Chondrocyte (in vitro differentiated cells): ENCODE data around the gene DGUOK. TPM values are rescaled to one million over a fixed set of nuclear protein-coding genes. Genes with fewer than 3 reads are reported as not detected.
A peak's percentile ranks its signal among the peaks of the same experiment; 100 is the strongest.
"Not testable (repeated sequence)": the region's sequence is repeated elsewhere in the genome, so short reads cannot be mapped to it uniquely, and the experiment has no call there.

Source experiments
- DNase-seq: peaks from one replicate; pipeline ENCODE4 v3.0.0; 2021; ENCODE audit warnings: mixed read lengths, low spot score
- H3K27ac Mint-ChIP-seq: one replicate; pipeline ENCODE4 v1.8.0; 2021; ENCODE audit warnings: mild to moderate bottlenecking, moderate library complexity, mixed read lengths; ENCODE audit not compliant: unreplicated experiment
- H3K27me3 Mint-ChIP-seq: 2 replicates; pipeline ENCODE4 v1.8.0; 2021; ENCODE audit warnings: low read depth, mixed read lengths
- H3K36me3 Mint-ChIP-seq: 2 replicates; pipeline ENCODE4 v1.8.0; 2021; ENCODE audit warnings: low read depth, mixed read lengths
- H3K4me1 Mint-ChIP-seq: 2 replicates; pipeline ENCODE4 v1.8.0; 2021; ENCODE audit warnings: low read depth, mild to moderate bottlenecking, mixed read lengths
- H3K4me3 Mint-ChIP-seq: one replicate; pipeline ENCODE4 v1.8.0; 2021; ENCODE audit warnings: mild to moderate bottlenecking, moderate library complexity, mixed read lengths; ENCODE audit not compliant: unreplicated experiment
- H3K9me3 Mint-ChIP-seq: 2 replicates; pipeline ENCODE4 v1.8.0; 2021; ENCODE audit warnings: low read depth, mixed read lengths
- total RNA-seq: library from RNA; stranded (reverse); gene quantifications from 3 replicates; pipeline ENCODE4 v1.2.1, GENCODE V29; 2021
- TF ChIP-seq, protein P1 (sequence below): fragments of 200-600 bp; sonication (generic); IDR thresholded peaks from 2 replicates; pipeline ENCODE4 v1.5.0; 2021; ENCODE audit warnings: antibody characterized with exemption, mild to moderate bottlenecking, moderate library complexity

DGUOK gene
- total RNA-seq, 1 donor from 2014 or later, result 60.8 TPM

GRCh38 chr2:73938718-73939352, 12.2 kb downstream of the DGUOK start:
- H3K9me3 Mint-ChIP-seq, result no peaks in the 10 kb centered on the region
- H3K27me3 Mint-ChIP-seq, result no peaks in the 10 kb centered on the region
- DNase-seq, result no peak
- H3K4me1 Mint-ChIP-seq, result peaks cover 49% of the 10 kb centered on the region
- TF ChIP-seq, protein P1, sequence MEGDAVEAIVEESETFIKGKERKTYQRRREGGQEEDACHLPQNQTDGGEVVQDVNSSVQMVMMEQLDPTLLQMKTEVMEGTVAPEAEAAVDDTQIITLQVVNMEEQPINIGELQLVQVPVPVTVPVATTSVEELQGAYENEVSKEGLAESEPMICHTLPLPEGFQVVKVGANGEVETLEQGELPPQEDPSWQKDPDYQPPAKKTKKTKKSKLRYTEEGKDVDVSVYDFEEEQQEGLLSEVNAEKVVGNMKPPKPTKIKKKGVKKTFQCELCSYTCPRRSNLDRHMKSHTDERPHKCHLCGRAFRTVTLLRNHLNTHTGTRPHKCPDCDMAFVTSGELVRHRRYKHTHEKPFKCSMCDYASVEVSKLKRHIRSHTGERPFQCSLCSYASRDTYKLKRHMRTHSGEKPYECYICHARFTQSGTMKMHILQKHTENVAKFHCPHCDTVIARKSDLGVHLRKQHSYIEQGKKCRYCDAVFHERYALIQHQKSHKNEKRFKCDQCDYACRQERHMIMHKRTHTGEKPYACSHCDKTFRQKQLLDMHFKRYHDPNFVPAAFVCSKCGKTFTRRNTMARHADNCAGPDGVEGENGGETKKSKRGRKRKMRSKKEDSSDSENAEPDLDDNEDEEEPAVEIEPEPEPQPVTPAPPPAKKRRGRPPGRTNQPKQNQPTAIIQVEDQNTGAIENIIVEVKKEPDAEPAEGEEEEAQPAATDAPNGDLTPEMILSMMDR, result no peak
- H3K4me3 Mint-ChIP-seq, result no peak overlapping the region
- H3K36me3 Mint-ChIP-seq, result peaks cover 8% of the 10 kb centered on the region
- H3K27ac Mint-ChIP-seq, result peak overlapping the region; percentile 75

- H3K4me1 Mint-ChIP-seq, result peaks cover 49% of the 10 kb centered on the region
- H3K36me3 Mint-ChIP-seq, result peaks cover 8% of the 10 kb centered on the region
- DNase-seq, result no peak
- no peaks in the 10 kb centered on the region for H3K9me3 Mint-ChIP-seq
- no peak overlapping the region for H3K4me3 Mint-ChIP-seq
- H3K27ac Mint-ChIP-seq, result peak overlapping the region; percentile 75
- TF ChIP-seq, protein P1, result peak; percentile 35
- H3K27me3 Mint-ChIP-seq, result no peaks in the 10 kb centered on the region
These were observed 12.7 kb downstream of the DGUOK start for GRCh38 chr2:73939419-73939818.

- H3K27ac Mint-ChIP-seq, H3K9me3 Mint-ChIP-seq, H3K27me3 Mint-ChIP-seq, H3K4me3 Mint-ChIP-seq, DNase-seq: not testable (repeated sequence)
- Mint-ChIP-seq H3K4me1 (peaks cover 49% of the 10 kb centered on the region), H3K36me3 (peaks cover 10% of the 10 kb centered on the region)
These were observed 13.4 kb downstream of the DGUOK start for GRCh38 chr2:73940066-73940465.

DNA sequence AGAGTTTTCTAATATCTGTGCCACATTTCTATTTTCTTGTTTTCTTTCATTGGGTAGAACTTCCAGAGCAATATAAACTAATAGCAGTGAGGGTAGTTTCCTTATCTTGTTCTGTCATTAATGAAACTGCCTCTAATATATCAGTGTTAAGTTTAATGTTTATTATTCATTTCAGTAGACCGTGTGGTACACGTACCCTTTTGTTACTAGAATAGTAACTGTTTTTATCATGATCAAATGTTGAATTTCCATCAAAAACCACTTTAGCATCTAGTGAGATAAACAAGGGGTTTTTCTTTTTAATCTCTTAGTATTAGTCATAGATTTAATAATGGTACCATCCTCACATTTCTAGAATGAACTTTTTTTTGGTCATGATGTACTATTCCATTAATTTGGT, 16.0 kb downstream of the DGUOK start:
- no peaks in the 10 kb centered on the region for H3K9me3 Mint-ChIP-seq
- H3K36me3 Mint-ChIP-seq, result peaks cover 14% of the 10 kb centered on the region
- TF ChIP-seq, protein P1, result no peak
- H3K27me3 Mint-ChIP-seq, result no peaks in the 10 kb centered on the region
- H3K27ac Mint-ChIP-seq, result no peak overlapping the region
- H3K4me3 Mint-ChIP-seq, result no peak overlapping the region
- DNase-seq, result no peak
- H3K4me1 Mint-ChIP-seq, result peaks cover 37% of the 10 kb centered on the region

DNA sequence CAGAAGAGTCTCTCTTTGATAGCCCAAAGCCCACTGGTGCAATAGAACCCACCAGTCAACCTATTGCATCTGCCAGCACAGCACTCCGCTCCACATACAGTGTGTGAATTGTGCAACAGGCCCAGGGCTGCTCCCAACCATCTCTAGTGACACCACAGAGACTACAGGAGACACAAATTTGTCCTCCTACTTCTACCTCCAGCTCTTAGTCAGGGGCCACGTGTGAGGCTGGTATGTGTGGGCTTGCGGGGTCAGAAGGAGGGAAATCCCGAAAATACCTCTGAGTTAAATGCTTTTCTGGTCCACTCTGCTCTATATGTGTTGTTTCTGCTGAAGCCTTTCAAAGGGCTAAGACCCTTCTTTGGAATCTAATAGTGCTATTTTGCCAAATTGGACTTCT, 18.0 kb downstream of the DGUOK start:
- Mint-ChIP-seq H3K27me3 (no peaks in the 10 kb centered on the region), H3K4me1 (peaks cover 17% of the 10 kb centered on the region), H3K9me3 (no peaks in the 10 kb centered on the region), H3K4me3 (no peak overlapping the region), H3K36me3 (peaks cover 22% of the 10 kb centered on the region), H3K27ac (no peak overlapping the region)
- TF ChIP-seq, protein P1, result no peak
- no peak for DNase-seq

DNA sequence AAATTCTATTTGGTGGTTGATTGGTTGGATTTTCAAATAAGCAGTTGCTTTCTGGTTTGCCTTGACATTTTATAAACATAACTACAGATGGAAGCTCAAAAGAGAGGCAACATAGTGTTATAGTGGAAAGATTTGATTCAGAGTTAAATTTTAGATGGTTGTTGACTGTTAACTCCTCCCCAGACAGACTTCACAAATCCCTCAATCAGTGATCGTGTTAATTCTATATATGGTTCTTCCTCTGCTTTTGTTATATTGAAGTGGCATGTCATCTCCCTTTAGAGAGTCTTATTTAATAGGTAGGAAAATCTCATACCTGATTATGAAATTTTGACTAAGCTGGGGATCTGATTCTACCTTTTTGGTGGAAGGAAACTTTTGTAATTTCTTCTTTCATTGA, 19.5 kb downstream of the DGUOK start:
- no peak overlapping the region for H3K27ac Mint-ChIP-seq
- H3K4me3 Mint-ChIP-seq, result no peak overlapping the region
- DNase-seq, result no peak
- H3K9me3 Mint-ChIP-seq, result no peaks in the 10 kb centered on the region
- H3K27me3 Mint-ChIP-seq, result no peaks in the 10 kb centered on the region
- H3K36me3 Mint-ChIP-seq, result peaks cover 33% of the 10 kb centered on the region
- peaks cover 8% of the 10 kb centered on the region for H3K4me1 Mint-ChIP-seq
- TF ChIP-seq, protein P1, result no peak
